K562 (cell line): ENCODE results near the gene COL1A1. TPM values are rescaled to one million over a fixed set of nuclear protein-coding genes. Genes with fewer than 3 reads are reported as not detected.

Experiments used
- ARID2 ChIP-seq: fragments of 450-650 bp; IDR thresholded peaks from 2 replicates; pipeline ENCODE4 v1.6.1; 2017; ENCODE audit warnings: antibody characterized with exemption, mild to moderate bottlenecking
- CBX8 ChIP-seq: fragments of 200-600 bp; sonication (generic); IDR thresholded peaks from 2 replicates; pipeline ENCODE4 v1.6.1; 2012; ENCODE audit warnings: borderline replicate concordance, mixed run types, low read depth, mild to moderate bottlenecking, moderate library complexity, mixed read lengths, low read length, control low read depth, inconsistent platforms; ENCODE audit not compliant: poor library complexity, severe bottlenecking; ENCODE audit errors: extremely low read depth
- FOXO4 ChIP-seq: fragments of 450-650 bp; formaldehyde crosslinking; IDR thresholded peaks from 2 replicates; pipeline ENCODE4 v1.4.0; 2020; ENCODE audit warnings: mild to moderate bottlenecking, moderate library complexity
- PCBP1 ChIP-seq: fragments of 200-400 bp; formaldehyde crosslinking; IDR thresholded peaks from 2 replicates; pipeline ENCODE4 v1.6.1; 2018; ENCODE audit warnings: mild to moderate bottlenecking, low read depth, low read length; ENCODE audit not compliant: poor library complexity, severe bottlenecking
- TRIM25 ChIP-seq: fragments of 450-650 bp; IDR thresholded peaks from 2 replicates; pipeline ENCODE4 v1.7.0; 2016; ENCODE audit warnings: borderline replicate concordance
- ZBTB12 ChIP-seq: fragments of 250-450 bp; sonication (Bioruptor Pico); IDR thresholded peaks from 2 replicates; pipeline ENCODE4 v1.4.0; 2020
- ZNF830 ChIP-seq: fragments of 250-450 bp; sonication (Bioruptor Pico); IDR thresholded peaks from 2 replicates; pipeline ENCODE4 v1.5.0; 2021; ENCODE audit warnings: mild to moderate bottlenecking
- polyA plus RNA-seq, 8 experiments: library from polyadenylated mRNA; depleted of rRNA in 4 of 8; stranded (reverse) in 5 of 8; unstranded in 3 of 8; fragments of >200 nt; fragmentation: Nextera tagmentation in 2 of 8; fragmentation: Illumina TruSeq in 1 of 8; extraction: Ambion mirVana in 2 of 8; extraction: Trizol in 1 of 8; gene quantifications; 2 replicates each; pipeline versions ENCODE4 v1.2.1 to v1.2.3, GENCODE V29; 2011 to 2014; ENCODE audit warnings: inconsistent platforms in 1 of 8, missing spikeins in 1 of 8
- total RNA-seq, 7 experiments: library from RNA; depleted of rRNA in 6 of 7; stranded (reverse); fragments of >200 nt in 6 of 7; fragmentation: Illumina TruSeq in 2 of 7; extraction: Trizol in 2 of 7; gene quantifications; 2 replicates each; pipeline versions ENCODE4 v1.2.1 to v1.2.3, GENCODE V29; 2011 to 2021; ENCODE audit warnings: low replicate concordance in 1 of 7
- TF ChIP-seq, protein P1 (sequence below): fragments of 450-650 bp; IDR thresholded peaks from 2 replicates; pipeline ENCODE4 v1.6.1; 2016; ENCODE audit warnings: missing biosample characterization, missing genetic modification characterization

The COL1A1 gene
- total and polyA plus RNA-seq, 9 of the 15 experiments (the other 6 are each of a cell fraction or from before 2014, with no cell fraction given) = 0.04 to 3.4 (median 0.18) TPM

DNA sequence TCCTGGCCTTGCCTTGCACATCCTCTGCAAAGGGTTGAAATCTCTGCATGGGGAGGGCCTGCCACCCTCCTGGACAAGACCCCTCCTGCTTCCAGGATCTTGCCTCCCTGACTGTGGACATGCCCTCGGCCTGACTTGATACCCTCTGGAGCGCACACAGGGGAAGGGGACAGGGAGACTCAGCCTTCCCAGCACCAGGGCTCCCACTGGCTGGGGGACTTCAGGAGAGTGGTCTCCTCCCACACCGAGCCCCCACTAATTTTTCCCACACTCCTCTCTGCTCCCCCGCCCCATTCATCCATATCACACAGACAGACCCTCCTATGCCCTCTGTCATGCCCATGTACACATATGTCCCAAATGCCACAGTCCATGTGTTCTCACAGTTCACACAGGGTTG, 21.3 kb downstream of the COL1A1 start (continued):
- TF ChIP-seq FOXO4 = no peak
- TF ChIP-seq ARID2 = no peak
- no peak for TF ChIP-seq PCBP1
- TF ChIP-seq ZBTB12 (CRISPR knock-in tag) = no peak
- no peak for TF ChIP-seq ZNF830 (CRISPR knock-in tag)
- no peak for TF ChIP-seq CBX8
- no peak for TF ChIP-seq TRIM25
- TF ChIP-seq, protein P1, sequence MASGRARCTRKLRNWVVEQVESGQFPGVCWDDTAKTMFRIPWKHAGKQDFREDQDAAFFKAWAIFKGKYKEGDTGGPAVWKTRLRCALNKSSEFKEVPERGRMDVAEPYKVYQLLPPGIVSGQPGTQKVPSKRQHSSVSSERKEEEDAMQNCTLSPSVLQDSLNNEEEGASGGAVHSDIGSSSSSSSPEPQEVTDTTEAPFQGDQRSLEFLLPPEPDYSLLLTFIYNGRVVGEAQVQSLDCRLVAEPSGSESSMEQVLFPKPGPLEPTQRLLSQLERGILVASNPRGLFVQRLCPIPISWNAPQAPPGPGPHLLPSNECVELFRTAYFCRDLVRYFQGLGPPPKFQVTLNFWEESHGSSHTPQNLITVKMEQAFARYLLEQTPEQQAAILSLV (tag) = no peak
